SK-N-SH (cell line): ENCODE measurements around the gene ADPRS. TPM values are rescaled to one million over a fixed set of nuclear protein-coding genes. Genes with fewer than 3 reads are reported as not detected.

ENCODE experiments used
- CTCF ChIA-PET: fragments of 300-600, 350-600 bp; formaldehyde crosslinking; extraction: SDS; loops from one replicate; lab custom pipeline; 2021; lab: Yijun Ruan, JAX
- POLR2A ChIA-PET: fragments of 350-600 bp; sonication (Branson Sonifier 250); formaldehyde crosslinking; extraction: SDS; loops from one replicate; lab custom pipeline; 2020; ENCODE audit warnings: antibody characterized with exemption, inconsistent platforms; lab: Yijun Ruan, JAX
- DNase-seq: peaks from one replicate; pipeline ENCODE4 v3.0.0; 2012
- H2AFZ ChIP-seq: fragments of 200-600 bp; sonication (generic); 2 replicates; pipeline ENCODE4 v1.8.1; 2016; ENCODE audit warnings: antibody characterized with exemption, mild to moderate bottlenecking, low read depth
- H3F3A ChIP-seq: fragments of 200-600 bp; sonication (generic); replicated peaks from 2 replicates; pipeline ENCODE3; 2016; ENCODE audit warnings: antibody characterized with exemption, mild to moderate bottlenecking; ENCODE audit not compliant: insufficient read depth
- H3K27ac ChIP-seq, 2 experiments: fragments of 200-500 bp in 1 of 2; fragments of 200-600 bp in 1 of 2; sonication (Bioruptor generic) in 1 of 2; sonication (generic), shearing (Covaris generic) in 1 of 2; 2 replicates each; pipeline versions ENCODE4 v1.5.1 to v1.6.1; 2014 to 2016; ENCODE audit warnings: low read depth in 2 of 2, inconsistent platforms in 1 of 2, low read length in 1 of 2, mild to moderate bottlenecking in 1 of 2, mixed read lengths in 1 of 2
- H3K27me3 ChIP-seq: fragments of 200-600 bp; sonication (generic), shearing (Covaris generic); 2 replicates; pipeline ENCODE4 v1.6.1; 2016; ENCODE audit warnings: mixed run types; ENCODE audit not compliant: insufficient read depth
- H3K36me3 ChIP-seq, 2 experiments: fragments of 200-500 bp in 1 of 2; fragments of 200-600 bp in 1 of 2; sonication (Bioruptor generic) in 1 of 2; sonication (generic) in 1 of 2; replicated peaks in 1 of 2; 2 replicates each; pipeline versions ENCODE3 to v1.5.1; 2014 to 2016; ENCODE audit warnings: low read length in 1 of 2, mild to moderate bottlenecking in 1 of 2; ENCODE audit not compliant: insufficient read depth in 2 of 2, control insufficient read depth in 1 of 2
- H3K4me1 ChIP-seq, 2 experiments: fragments of 200-500 bp in 1 of 2; fragments of 200-600 bp in 1 of 2; sonication (Bioruptor generic) in 1 of 2; sonication (generic), shearing (Covaris generic) in 1 of 2; 2 replicates each; pipeline versions ENCODE4 v1.5.1 to v1.6.1; 2014 to 2016; ENCODE audit warnings: low read depth in 1 of 2, low read length in 1 of 2, mixed run types in 1 of 2; ENCODE audit not compliant: insufficient read depth in 2 of 2, control insufficient read depth in 1 of 2
- H3K4me2 ChIP-seq: fragments of 200-600 bp; sonication (generic), shearing (Covaris generic); 2 replicates; pipeline ENCODE4 v1.6.1; 2017; ENCODE audit warnings: mixed run types
- H3K4me3 ChIP-seq, 2 experiments: fragments of 200-500 bp in 1 of 2; fragments of 200-600 bp in 1 of 2; sonication (Bioruptor generic) in 1 of 2; sonication (generic), shearing (Covaris generic) in 1 of 2; 2 replicates each; pipeline versions ENCODE4 v1.5.1 to v1.8.1; 2014 to 2016; ENCODE audit warnings: low read depth in 2 of 2, inconsistent platforms in 1 of 2, low read length in 1 of 2, mild to moderate bottlenecking in 1 of 2, mixed read lengths in 1 of 2, moderate library complexity in 1 of 2
- H3K79me2 ChIP-seq: fragments of 200-600 bp; sonication (generic); 2 replicates; pipeline ENCODE4 v1.8.1; 2017; ENCODE audit warnings: mild to moderate bottlenecking; ENCODE audit not compliant: insufficient read depth
- H3K9ac ChIP-seq: fragments of 200-600 bp; sonication (generic); 2 replicates; pipeline ENCODE4 v1.6.1; 2017; ENCODE audit warnings: mixed run types
- H3K9me2 ChIP-seq: fragments of 200-600 bp; sonication (generic); 2 replicates; pipeline ENCODE4 v1.6.1; 2017; ENCODE audit warnings: mixed run types
- H3K9me3 ChIP-seq: fragments of 200-600 bp; sonication (generic); 2 replicates; pipeline ENCODE4 v1.6.1; 2017; ENCODE audit warnings: mixed run types, mild to moderate bottlenecking, moderate library complexity
- H4K20me1 ChIP-seq: fragments of 200-600 bp; sonication (generic); 2 replicates; pipeline ENCODE4 v1.6.1; 2017; ENCODE audit warnings: mild to moderate bottlenecking, mixed run types; ENCODE audit not compliant: insufficient read depth
- CHD2 ChIP-seq: fragments of 150-350 bp; IDR thresholded peaks from 2 replicates; pipeline ENCODE4 v1.6.1; 2018; ENCODE audit warnings: low read length; ENCODE audit not compliant: partially characterized antibody
- CTCF ChIP-seq: fragments of 200-600 bp; sonication (generic); IDR thresholded peaks from 2 replicates; pipeline ENCODE4 v1.6.1; 2017; ENCODE audit warnings: antibody characterized with exemption, mild to moderate bottlenecking, moderate library complexity
- FOXJ3 ChIP-seq: sonication (generic); formaldehyde crosslinking; IDR thresholded peaks from 2 replicates; pipeline ENCODE4 v1.5.1; 2020; ENCODE audit warnings: mild to moderate bottlenecking, missing genetic modification reagents
- MXI1 ChIP-seq: IDR thresholded peaks from 2 replicates; pipeline ENCODE4 v1.6.1; 2012; ENCODE audit warnings: mild to moderate bottlenecking, low read depth, low read length, improper control_type of control experiment
- RFX5 ChIP-seq: IDR thresholded peaks from 2 replicates; pipeline ENCODE4 v1.6.1; 2012; ENCODE audit warnings: mild to moderate bottlenecking, improper control_type of control experiment, low read length
- ZBTB33 ChIP-seq: IDR thresholded peaks from 2 replicates; pipeline ENCODE4 v1.4.0; 2012; ENCODE audit warnings: low read depth, borderline replicate concordance
- WGBS: methylation state at CpG from one replicate; pipeline ENCODE4 v1.1.6; 2017; ENCODE audit warnings: low lambda C conversion rate; 5-methylcytosine and 5-hydroxymethylcytosine counted together
- polyA plus RNA-seq, 3 experiments: library from polyadenylated mRNA; depleted of rRNA; stranded (reverse); fragments of >200 nt; gene quantifications; 2 replicates each; pipeline ENCODE4 v1.2.3, GENCODE V29; 2012

Gene ADPRS
- polyA plus RNA-seq, 1 of the 3 experiments (the other 2 are of a cell fraction) = 54.2 TPM

GRCh38 chr1:36083219-36083618 lies 5.5 kb upstream of the ADPRS start:
- peaks cover 0 to 11% of the 10 kb centered on the region in 2 experiments; a peak in 1 of 4 replicates for H3K4me1 ChIP-seq
- H3K27ac ChIP-seq = no peak overlapping the region
- POLR2A ChIA-PET = no interaction called here
- H3K4me3 ChIP-seq = no peak overlapping the region
- H3K9ac ChIP-seq = no peak overlapping the region
- no peaks in the 10 kb centered on the region for H3K36me3 ChIP-seq
- no peak for TF ChIP-seq FOXJ3
- no peak for TF ChIP-seq ZBTB33
- TF ChIP-seq, all 33 proteins: peak for 0
- peaks cover 6% of the 10 kb centered on the region for H3F3A ChIP-seq
- no peak overlapping the region for H3K4me2 ChIP-seq
- H3K9me3 ChIP-seq = no peaks in the 10 kb centered on the region
- H4K20me1 ChIP-seq = no peaks in the 10 kb centered on the region
- no peaks in the 10 kb centered on the region for H3K79me2 ChIP-seq
- CTCF ChIA-PET = interaction anchor here (0.8 to 2.2 kb wide), 5 partner anchors 17 to 202 kb away, joined by 3 to 12 read pairs (median 3); partner anchors contain the start of gene TRAPPC3
- H3K9me2 ChIP-seq = no peaks in the 10 kb centered on the region
- H3K27me3 ChIP-seq = no peaks in the 10 kb centered on the region
- 86% methylated on average over 13 of the region's 13 CpGs for WGBS
- no peak for DNase-seq
- H2AFZ ChIP-seq = peak overlapping the region; percentile 95; the same call in 1 of the 2 replicates

- Histone ChIP-seq H4K20me1 (no peaks in the 10 kb centered on the region), H3K4me3 (peak within 1 kb of the TSS; percentile 54 to 57), H3K9ac (peak within 1 kb of the TSS; percentile 65), H3K27me3 (no peaks in the 10 kb centered on the region), H3K4me2 (peak within 1 kb of the TSS; percentile 73), H3K9me3 (no peaks in the 10 kb centered on the region), H3K27ac (peak within 1 kb of the TSS in 1 of 2 experiments; percentile 58; a peak in 1 of 4 replicates), H3K4me1 (peaks cover 0 to 14% of the 10 kb centered on the region in 2 experiments; a peak in 1 of 4 replicates), H2AFZ (peak within 1 kb of the TSS; percentile 95), H3K36me3 (no peaks in the 10 kb centered on the region), H3K9me2 (no peaks in the 10 kb centered on the region), H3K79me2 (peaks cover 1% of the 10 kb centered on the region; the same call in 1 of the 2 replicates), H3F3A (peaks cover 6% of the 10 kb centered on the region)
- DNase-seq = peak; percentile 96
- WGBS = 21% methylated on average over 28 of the region's 59 CpGs
- ChIA-PET POLR2A (no interaction called here), CTCF (interaction anchor here (0.6 to 2.2 kb wide), 6 partner anchors 16 to 202 kb away, joined by 3 to 12 read pairs (median 3); partner anchors contain the start of gene TRAPPC3)
- TF ChIP-seq RFX5 (no peak), MXI1 (peak; percentile 13; the same call in 1 of the 2 replicates), CHD2 (peak; percentile 10), CTCF (0 out of 2 replicates have a peak, but pooled peaks have one; percentile 7)
Measured at GRCh38 chr1:36083635-36084496, 4.8 kb upstream of the ADPRS start, which contains the start of gene TEKT2. Gene TEKT2 (plus strand): TSS chr1:36084094. CDS start chr1:36084922, 828 bp downstream.
